Dendritic cell treated with granulocyte-macrophage colony-stimulating factor and Interleukin-4, amounts not matched to agents 40 ng/mL and 50 ng/mL, for 4 days (primary cell): Measurements from ENCODE around the gene CLIC1.

Source experiments
- H3K27ac Mint-ChIP-seq: one replicate; pipeline ENCODE4 v1.8.0; 2022; ENCODE audit warnings: mild to moderate bottlenecking, mixed read lengths
- H3K27me3 Mint-ChIP-seq: one replicate; pipeline ENCODE4 v1.8.0; 2022; ENCODE audit warnings: mild to moderate bottlenecking, mixed read lengths
- H3K36me3 Mint-ChIP-seq: one replicate; pipeline ENCODE4 v1.8.0; 2022; ENCODE audit warnings: low read depth, mixed read lengths
- H3K4me1 Mint-ChIP-seq: one replicate; pipeline ENCODE4 v1.8.0; 2022; ENCODE audit warnings: low read depth, mixed read lengths
- H3K4me3 Mint-ChIP-seq: one replicate; pipeline ENCODE4 v1.8.0; 2022; ENCODE audit warnings: mild to moderate bottlenecking, moderate library complexity, mixed read lengths
- H3K9me3 Mint-ChIP-seq: one replicate; pipeline ENCODE4 v1.8.0; 2022; ENCODE audit warnings: mixed read lengths
- intact Hi-C: fragments of 100-400 bp; cut with micrococcal nuclease; formaldehyde crosslinking; loops from one replicate; pipeline ENCODE4 v1.15.0; 2022

The CLIC1 gene

GRCh38 chr6:31736021-31736767, at the start of gene CLIC1:
TSS of gene CLIC1 (minus strand) at chr6:31736530. CDS start at chr6:31736300, 230 bp downstream.
- Mint-ChIP-seq H3K27me3 (no peaks in the 10 kb centered on the region), H3K27ac (peak within 1 kb of the TSS; percentile 91), H3K9me3 (no peaks in the 10 kb centered on the region), H3K4me3 (peak within 1 kb of the TSS; percentile 100), H3K36me3 (peaks cover 66% of the 10 kb centered on the region), H3K4me1 (peaks cover 80% of the 10 kb centered on the region)
- intact Hi-C loops = loop anchor here (5.0 kb wide), 1 partner anchor 69 kb away; the partner anchor contains the start of genes CSNK2B and LY6G5B

DNA sequence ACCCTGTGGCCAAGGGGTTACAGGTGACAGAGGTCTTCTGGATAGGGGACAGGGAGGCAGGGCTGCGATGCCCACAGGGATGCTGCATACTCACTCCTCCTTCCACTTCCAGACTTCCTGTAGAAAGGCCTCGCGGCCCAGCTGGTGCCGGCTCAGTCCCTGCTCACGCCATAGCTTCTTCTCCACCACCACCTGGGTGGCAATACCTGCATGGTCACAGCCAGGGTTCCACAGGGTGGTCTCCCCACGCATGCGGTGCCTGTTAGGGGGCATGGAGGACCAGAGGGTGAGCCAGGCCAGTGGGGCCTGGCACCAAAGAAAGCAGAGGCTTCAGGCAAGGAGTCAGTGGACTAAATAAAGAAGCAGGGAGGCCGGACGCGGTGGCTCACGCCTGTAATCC, 49.1 kb upstream of the CLIC1 start:
- intact Hi-C loops = no loop called here
- Mint-ChIP-seq H3K9me3 (no peaks in the 10 kb centered on the region), H3K27ac (no peak overlapping the region), H3K36me3 (peaks cover 83% of the 10 kb centered on the region), H3K4me1 (peaks cover 11% of the 10 kb centered on the region), H3K4me3 (no peak overlapping the region), H3K27me3 (no peaks in the 10 kb centered on the region)

GRCh38 chr6:31784098-31784925, 48.0 kb upstream of the CLIC1 start:
- intact Hi-C loops = no loop called here
- peaks cover 4% of the 10 kb centered on the region for H3K4me1 Mint-ChIP-seq

DNA sequence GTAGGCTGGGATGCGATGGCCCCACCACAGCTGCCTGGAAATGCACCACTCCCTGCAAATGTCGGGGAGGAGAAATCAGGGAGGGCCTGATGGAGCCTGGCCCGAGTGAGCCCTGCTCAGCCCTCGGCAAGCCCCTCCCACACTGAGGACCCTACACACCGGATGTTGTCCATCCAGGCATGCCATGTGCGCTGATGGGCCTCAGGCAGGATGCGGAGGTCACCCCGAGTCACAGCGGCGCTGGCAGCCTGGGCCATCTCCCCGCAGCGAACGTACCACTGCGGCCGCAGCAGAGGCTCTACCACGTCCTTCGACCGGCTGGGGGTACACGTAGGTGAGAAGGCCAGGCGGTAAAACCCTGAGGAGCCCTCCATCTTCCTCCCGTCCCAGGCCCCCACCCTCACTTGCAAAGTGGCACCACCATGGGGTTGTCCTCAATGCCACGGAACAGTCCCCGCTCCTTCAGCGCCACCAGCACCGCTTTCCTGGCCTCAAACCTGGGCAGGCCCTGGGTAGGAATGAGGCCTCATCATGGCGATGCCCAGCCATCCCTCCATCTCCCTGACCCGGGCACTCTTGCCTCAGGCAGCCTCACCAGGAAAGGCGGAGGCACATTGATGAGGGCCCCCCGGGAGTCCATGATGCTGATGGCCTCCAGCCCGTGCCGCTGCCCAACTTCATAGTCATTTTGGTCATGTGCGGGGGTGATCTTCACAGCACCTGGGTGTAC, 46.0 kb upstream of the CLIC1 start:
- no peak overlapping the region for H3K27ac Mint-ChIP-seq
- peaks cover 93% of the 10 kb centered on the region for H3K36me3 Mint-ChIP-seq
- H3K4me1 Mint-ChIP-seq = peaks cover 13% of the 10 kb centered on the region
- no peak overlapping the region for H3K4me3 Mint-ChIP-seq
- no peaks in the 10 kb centered on the region for H3K9me3 Mint-ChIP-seq
- no peaks in the 10 kb centered on the region for H3K27me3 Mint-ChIP-seq
- intact Hi-C loops = no loop called here

More at GRCh38 chr6:31784098-31784925, 48.0 kb upstream of the CLIC1 start:
- no peak overlapping the region for H3K27ac Mint-ChIP-seq
- no peaks in the 10 kb centered on the region for H3K9me3 Mint-ChIP-seq
- no peak overlapping the region for H3K4me3 Mint-ChIP-seq
- H3K27me3 Mint-ChIP-seq = no peaks in the 10 kb centered on the region
- H3K36me3 Mint-ChIP-seq = peaks cover 84% of the 10 kb centered on the region

DNA sequence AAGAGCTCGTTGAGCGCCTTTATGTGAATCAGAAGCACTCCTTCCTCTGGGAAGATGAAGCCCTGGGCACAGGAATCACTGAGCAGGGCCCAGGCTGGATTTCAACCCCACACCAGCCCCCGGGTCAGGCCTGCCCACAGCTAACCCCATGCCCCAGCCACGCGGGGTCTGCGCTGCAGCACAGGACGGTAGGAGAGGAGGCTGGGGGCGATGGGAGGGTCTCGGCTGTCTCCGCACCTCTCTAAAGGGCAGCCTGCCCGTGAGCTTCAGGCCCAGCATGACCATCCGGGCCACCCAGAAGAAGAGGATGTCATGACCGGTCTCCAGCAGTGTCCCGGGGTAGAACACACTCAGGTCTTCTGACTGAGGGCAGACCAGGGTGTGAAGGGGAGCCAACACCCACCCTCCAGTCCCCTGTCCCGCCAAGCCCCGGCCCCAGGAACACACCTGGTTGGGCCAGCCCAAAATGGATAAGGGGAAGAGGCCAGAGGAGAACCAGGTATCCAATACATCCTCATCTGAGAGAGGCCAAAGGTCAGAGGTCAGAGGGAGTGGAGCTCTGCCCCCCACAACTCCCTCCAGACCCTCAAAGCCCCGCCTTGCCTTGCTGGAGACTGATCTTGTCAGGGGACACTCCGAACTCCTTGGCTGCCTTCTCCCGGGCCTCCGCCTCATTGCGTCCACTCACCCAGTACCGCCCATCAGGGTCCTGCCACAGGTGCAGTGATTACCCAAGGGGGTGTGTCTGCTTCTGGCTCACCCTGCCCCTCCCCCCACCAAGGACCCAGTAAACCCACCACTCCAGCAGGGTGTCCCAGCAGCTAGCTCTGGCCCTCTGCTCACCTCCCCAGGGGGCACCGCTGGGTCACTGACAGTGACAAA, 45.2 kb upstream of the CLIC1 start:
- Mint-ChIP-seq H3K4me3 (no peak overlapping the region), H3K9me3 (no peaks in the 10 kb centered on the region), H3K27ac (no peak overlapping the region), H3K4me1 (peaks cover 21% of the 10 kb centered on the region), H3K36me3 (peaks cover 85% of the 10 kb centered on the region), H3K27me3 (peaks cover 1% of the 10 kb centered on the region)
- intact Hi-C loops = no loop called here

DNA sequence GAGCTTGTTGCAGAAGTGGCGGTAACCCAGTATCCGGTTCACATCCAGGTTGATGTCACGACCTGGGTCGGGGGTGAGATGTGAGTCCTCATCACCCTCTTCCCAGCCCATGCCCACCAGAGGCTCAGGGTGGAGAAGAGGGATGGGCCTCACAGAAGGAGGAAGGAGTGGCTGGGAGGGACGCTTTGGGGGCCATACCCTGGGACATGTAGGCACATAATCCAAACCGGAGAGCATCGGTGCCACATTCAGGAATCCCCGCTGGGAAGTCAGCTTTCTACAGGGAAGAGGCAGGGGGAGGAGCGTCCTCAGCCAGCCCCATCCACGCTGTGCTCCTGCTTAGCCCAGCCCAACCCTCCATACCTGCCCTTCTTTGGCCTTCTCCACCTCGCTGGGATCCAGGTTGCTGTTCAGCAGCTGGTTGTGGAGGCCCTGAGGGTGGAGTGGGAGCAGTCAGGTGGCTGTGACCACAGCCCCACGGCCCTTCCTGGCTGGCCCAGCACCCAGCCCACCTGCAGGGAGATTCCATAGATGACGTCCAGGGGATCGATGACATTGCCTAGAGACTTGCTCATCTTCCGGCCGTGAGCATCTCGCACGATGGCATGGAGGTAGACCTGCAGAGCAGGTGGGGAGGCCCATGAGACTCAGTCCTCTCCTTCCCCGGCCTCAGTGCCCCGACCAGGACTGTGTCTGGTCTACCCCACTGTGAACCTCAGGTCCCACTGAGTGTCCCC, 44.3 kb upstream of the CLIC1 start:
- no peak overlapping the region for H3K27ac Mint-ChIP-seq
- no peak overlapping the region for H3K4me3 Mint-ChIP-seq

DNA sequence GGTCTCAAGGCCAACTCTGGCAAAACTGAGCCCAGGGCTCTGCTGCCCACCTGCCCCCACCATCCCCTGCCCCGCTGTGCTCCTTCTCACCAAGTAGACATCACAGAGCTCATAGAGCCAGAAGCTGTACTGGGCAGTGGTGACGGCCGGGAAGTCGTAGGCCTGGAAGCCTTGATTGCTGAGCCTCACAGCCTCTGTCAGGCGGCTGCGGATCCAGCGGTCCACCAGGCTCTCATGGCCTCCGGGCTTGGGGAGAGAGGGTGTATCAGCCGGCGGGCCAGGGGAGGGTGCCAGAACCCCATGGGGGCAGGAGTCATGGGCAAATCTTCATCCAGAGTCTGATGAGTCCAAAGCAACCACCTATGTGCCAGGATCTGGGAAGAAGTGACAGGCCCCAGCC, 43.6 kb upstream of the CLIC1 start:
- Mint-ChIP-seq H3K4me1 (peaks cover 37% of the 10 kb centered on the region), H3K27me3 (peaks cover 4% of the 10 kb centered on the region), H3K9me3 (no peaks in the 10 kb centered on the region), H3K36me3 (peaks cover 69% of the 10 kb centered on the region), H3K27ac (no peak overlapping the region), H3K4me3 (no peak overlapping the region)
- intact Hi-C loops = no loop called here

More for the DNA sequence above, 44.3 kb upstream of the CLIC1 start:
- Mint-ChIP-seq H3K36me3 (peaks cover 77% of the 10 kb centered on the region), H3K9me3 (no peaks in the 10 kb centered on the region), H3K4me1 (peaks cover 29% of the 10 kb centered on the region), H3K27me3 (peaks cover 4% of the 10 kb centered on the region)
- intact Hi-C loops = no loop called here

- H3K4me1 Mint-ChIP-seq = peaks cover 37% of the 10 kb centered on the region
- peaks cover 63% of the 10 kb centered on the region for H3K36me3 Mint-ChIP-seq
- H3K4me3 Mint-ChIP-seq = no peak overlapping the region
- intact Hi-C loops = no loop called here
- H3K27ac Mint-ChIP-seq = no peak overlapping the region
- H3K27me3 Mint-ChIP-seq = peaks cover 4% of the 10 kb centered on the region
- no peaks in the 10 kb centered on the region for H3K9me3 Mint-ChIP-seq
Observed at GRCh38 chr6:31778999-31779885, 42.9 kb upstream of the CLIC1 start.

DNA sequence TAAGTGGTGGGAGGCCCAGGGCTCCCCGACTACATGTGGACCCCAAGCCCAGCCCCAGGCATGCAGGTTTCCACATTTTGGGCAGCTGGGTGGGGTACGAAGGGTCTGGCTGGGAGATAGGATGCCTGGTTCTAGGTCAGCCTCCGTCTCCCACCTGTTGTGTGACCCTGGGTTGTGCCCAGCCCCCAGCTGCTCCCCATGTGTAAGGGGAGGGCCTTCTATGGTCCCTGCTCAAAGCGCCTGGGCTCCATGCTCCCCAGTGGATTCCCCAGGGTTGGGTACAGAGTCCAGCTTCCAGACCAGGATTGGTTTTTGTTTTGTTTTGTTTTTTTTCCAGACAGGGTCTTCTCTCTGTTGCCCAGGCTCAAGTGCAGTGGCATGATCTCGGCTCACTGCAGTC, 41.9 kb upstream of the CLIC1 start:
- peaks cover 53% of the 10 kb centered on the region for H3K36me3 Mint-ChIP-seq
- no peak overlapping the region for H3K27ac Mint-ChIP-seq
- H3K9me3 Mint-ChIP-seq = no peaks in the 10 kb centered on the region
- no peak overlapping the region for H3K4me3 Mint-ChIP-seq
- peaks cover 4% of the 10 kb centered on the region for H3K27me3 Mint-ChIP-seq
- H3K4me1 Mint-ChIP-seq = peaks cover 38% of the 10 kb centered on the region
- intact Hi-C loops = no loop called here

GRCh38 chr6:31777667-31778050, 41.3 kb upstream of the CLIC1 start:
- Mint-ChIP-seq H3K4me1 (peaks cover 43% of the 10 kb centered on the region), H3K4me3 (no peak overlapping the region), H3K27ac (peak overlapping the region; percentile 50), H3K36me3 (peaks cover 48% of the 10 kb centered on the region), H3K27me3 (peaks cover 4% of the 10 kb centered on the region), H3K9me3 (no peaks in the 10 kb centered on the region)
- intact Hi-C loops = no loop called here

- intact Hi-C loops = no loop called here
- peak within 1 kb of the TSS; percentile 0 for H3K4me3 Mint-ChIP-seq
Observed at GRCh38 chr6:31776989-31777666, 40.8 kb upstream of the CLIC1 start, which contains the start of gene VWA7. TSS of gene VWA7 (minus strand) at chr6:31777328. CDS start at chr6:31776779, 549 bp downstream.

More at GRCh38 chr6:31776989-31777666, 40.8 kb upstream of the CLIC1 start, which contains the start of gene VWA7:
- Mint-ChIP-seq H3K27me3 (peaks cover 4% of the 10 kb centered on the region), H3K9me3 (no peaks in the 10 kb centered on the region), H3K36me3 (peaks cover 42% of the 10 kb centered on the region), H3K27ac (peak within 1 kb of the TSS; percentile 50), H3K4me1 (peaks cover 45% of the 10 kb centered on the region)
